DND-41 (cell line): Measurements from ENCODE around the gene DNASE2.

Experiments used
- EZH2 ChIP-seq: IDR thresholded peaks from 3 replicates; pipeline ENCODE4 v1.6.1; 2012; ENCODE audit warnings: borderline replicate concordance, low read depth, mild to moderate bottlenecking, moderate library complexity, low read length, inconsistent platforms; ENCODE audit not compliant: severe bottlenecking
- TF ChIP-seq, protein P1 (sequence below): IDR thresholded peaks from 2 replicates; pipeline ENCODE4 v1.5.1; 2012; ENCODE audit warnings: borderline replicate concordance, low read length, moderate library complexity, mild to moderate bottlenecking; ENCODE audit not compliant: poor library complexity, severe bottlenecking; ENCODE audit errors: extremely low read depth

DNA sequence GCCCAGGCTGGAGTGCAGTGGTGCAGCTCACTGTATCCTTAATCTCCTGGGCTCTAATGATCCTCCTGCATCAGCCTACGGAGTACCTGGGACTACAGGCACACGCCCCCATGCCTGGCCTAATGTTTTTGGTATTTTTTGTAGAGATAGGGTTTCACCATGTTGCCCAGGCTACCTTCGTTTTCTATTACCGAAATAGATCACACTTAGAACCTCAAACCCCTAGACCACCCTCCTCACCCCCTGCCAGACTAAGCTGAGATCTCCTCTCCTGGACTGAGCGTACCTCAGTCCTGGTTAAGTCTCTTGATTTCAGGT is 5.4 kb upstream of the DNASE2 start:
- TF ChIP-seq, protein P1, sequence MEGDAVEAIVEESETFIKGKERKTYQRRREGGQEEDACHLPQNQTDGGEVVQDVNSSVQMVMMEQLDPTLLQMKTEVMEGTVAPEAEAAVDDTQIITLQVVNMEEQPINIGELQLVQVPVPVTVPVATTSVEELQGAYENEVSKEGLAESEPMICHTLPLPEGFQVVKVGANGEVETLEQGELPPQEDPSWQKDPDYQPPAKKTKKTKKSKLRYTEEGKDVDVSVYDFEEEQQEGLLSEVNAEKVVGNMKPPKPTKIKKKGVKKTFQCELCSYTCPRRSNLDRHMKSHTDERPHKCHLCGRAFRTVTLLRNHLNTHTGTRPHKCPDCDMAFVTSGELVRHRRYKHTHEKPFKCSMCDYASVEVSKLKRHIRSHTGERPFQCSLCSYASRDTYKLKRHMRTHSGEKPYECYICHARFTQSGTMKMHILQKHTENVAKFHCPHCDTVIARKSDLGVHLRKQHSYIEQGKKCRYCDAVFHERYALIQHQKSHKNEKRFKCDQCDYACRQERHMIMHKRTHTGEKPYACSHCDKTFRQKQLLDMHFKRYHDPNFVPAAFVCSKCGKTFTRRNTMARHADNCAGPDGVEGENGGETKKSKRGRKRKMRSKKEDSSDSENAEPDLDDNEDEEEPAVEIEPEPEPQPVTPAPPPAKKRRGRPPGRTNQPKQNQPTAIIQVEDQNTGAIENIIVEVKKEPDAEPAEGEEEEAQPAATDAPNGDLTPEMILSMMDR: no peak
- no peak for TF ChIP-seq EZH2
